ENCODE measurements around the gene PDC.

- TF ChIP-seq REST (IDR thresholded peaks at IDR 0.05; ENCODE audit: insufficient read depth in 1 of 2, low read depth in 2 of 2, low read length in 1 of 2) (no peak), POLR2AphosphoS5 (IDR thresholded peaks at IDR 0.05; ENCODE audit: low read depth, low read length) (no peak), SIN3A (IDR thresholded peaks at IDR 0.05; ENCODE audit: borderline replicate concordance, insufficient read depth, low read depth, low read length) (no peak), TCF7L2 (IDR thresholded peaks at IDR 0.05; ENCODE audit: low read depth, low read length) (no peak)
- TF ChIP-seq, protein P1, sequence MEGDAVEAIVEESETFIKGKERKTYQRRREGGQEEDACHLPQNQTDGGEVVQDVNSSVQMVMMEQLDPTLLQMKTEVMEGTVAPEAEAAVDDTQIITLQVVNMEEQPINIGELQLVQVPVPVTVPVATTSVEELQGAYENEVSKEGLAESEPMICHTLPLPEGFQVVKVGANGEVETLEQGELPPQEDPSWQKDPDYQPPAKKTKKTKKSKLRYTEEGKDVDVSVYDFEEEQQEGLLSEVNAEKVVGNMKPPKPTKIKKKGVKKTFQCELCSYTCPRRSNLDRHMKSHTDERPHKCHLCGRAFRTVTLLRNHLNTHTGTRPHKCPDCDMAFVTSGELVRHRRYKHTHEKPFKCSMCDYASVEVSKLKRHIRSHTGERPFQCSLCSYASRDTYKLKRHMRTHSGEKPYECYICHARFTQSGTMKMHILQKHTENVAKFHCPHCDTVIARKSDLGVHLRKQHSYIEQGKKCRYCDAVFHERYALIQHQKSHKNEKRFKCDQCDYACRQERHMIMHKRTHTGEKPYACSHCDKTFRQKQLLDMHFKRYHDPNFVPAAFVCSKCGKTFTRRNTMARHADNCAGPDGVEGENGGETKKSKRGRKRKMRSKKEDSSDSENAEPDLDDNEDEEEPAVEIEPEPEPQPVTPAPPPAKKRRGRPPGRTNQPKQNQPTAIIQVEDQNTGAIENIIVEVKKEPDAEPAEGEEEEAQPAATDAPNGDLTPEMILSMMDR (IDR thresholded peaks at IDR 0.05), result no peak
Measured at GRCh38 chr1:186440584-186440983, 20.3 kb downstream of the PDC start.

Data from Panc1 (cell line).